H1 (cell line): Measurements from ENCODE around the gene RNF144A. TPM values are rescaled to one million over a fixed set of nuclear protein-coding genes. Genes with fewer than 3 reads are reported as not detected.

Experiments
- CTCF ChIA-PET: fragments of 300-600 bp; sonication (Branson Sonifier 250); formaldehyde crosslinking; loops from one replicate; lab custom pipeline; 2021; ENCODE audit not compliant: partially characterized antibody; lab: Charles Lee
- POLR2A ChIA-PET: fragments of 300-600 bp; sonication (Branson Sonifier 250); formaldehyde crosslinking; loops from one replicate; lab custom pipeline; 2021; ENCODE audit warnings: inconsistent platforms; ENCODE audit not compliant: partially characterized antibody; lab: Charles Lee
- DNase-seq, 2 experiments: peaks; one replicate each; pipeline versions ENCODE4 v3.0.0 to v3.0.0-alpha.2; 2010 to 2022; ENCODE audit warnings: low spot score in 2 of 2, low read depth in 1 of 2, mixed read lengths in 1 of 2
- FAIRE-seq: peaks from 2 replicates; lab custom pipeline; 2011; peaks lifted over from hg19 to GRCh38; lab: Jason Lieb, UNC
- H2AFZ ChIP-seq: 2 replicates; pipeline ENCODE4 v1.8.1; 2012; ENCODE audit warnings: low read length, inconsistent platforms
- H2AK5ac ChIP-seq: 2 replicates; pipeline ENCODE4 v1.6.1; 2013; ENCODE audit warnings: low read depth, low read length
- H2BK120ac ChIP-seq: replicated peaks from 2 replicates; pipeline ENCODE3; 2013; ENCODE audit warnings: low read depth, low read length, inconsistent platforms
- H2BK12ac ChIP-seq: 2 replicates; pipeline ENCODE4 v1.6.1; 2013; ENCODE audit warnings: low read depth, low read length
- H2BK15ac ChIP-seq: 2 replicates; pipeline ENCODE4 v1.6.1; 2013; ENCODE audit warnings: low read length
- H2BK20ac ChIP-seq: 2 replicates; pipeline ENCODE4 v1.6.1; 2013; ENCODE audit warnings: low read length
- H2BK5ac ChIP-seq: 2 replicates; pipeline ENCODE4 v1.6.1; 2013; ENCODE audit warnings: low read depth, low read length
- H3K14ac ChIP-seq: 2 replicates; pipeline ENCODE4 v1.6.1; 2013; ENCODE audit warnings: inconsistent platforms; ENCODE audit not compliant: insufficient read length
- H3K18ac ChIP-seq: 2 replicates; pipeline ENCODE4 v1.6.1; 2013; ENCODE audit warnings: low read length; ENCODE audit errors: extremely low read depth
- H3K23ac ChIP-seq: 2 replicates; pipeline ENCODE4 v1.6.1; 2013; ENCODE audit warnings: inconsistent platforms; ENCODE audit not compliant: insufficient read length
- H3K23me2 ChIP-seq: 2 replicates; pipeline ENCODE4 v1.6.1; 2013; ENCODE audit warnings: low read depth, low read length
- H3K27ac ChIP-seq: 2 replicates; pipeline ENCODE4 v1.6.1; 2011; ENCODE audit warnings: low read depth, low read length, inconsistent platforms
- H3K27me3 ChIP-seq, 4 experiments: replicated peaks in 1 of 4; 1 replicate in 1 of 4; 2 replicates in 3 of 4; pipeline versions ENCODE4 v1.6.1 to v1.8.1; 2011 to 2013; ENCODE audit warnings: low read length in 3 of 4, mild to moderate bottlenecking in 3 of 4, inconsistent platforms in 2 of 4, mixed read lengths in 2 of 4, moderate library complexity in 1 of 4; ENCODE audit not compliant: control insufficient read depth in 3 of 4, insufficient read depth in 3 of 4; ENCODE audit errors: extremely low read depth in 1 of 4
- H3K36me3 ChIP-seq, 4 experiments: 2 replicates each; pipeline versions ENCODE4 v1.6.1 to v1.8.1; 2011 to 2013; ENCODE audit warnings: mild to moderate bottlenecking in 4 of 4, low read length in 3 of 4, moderate library complexity in 2 of 4, control low read depth in 1 of 4, inconsistent platforms in 1 of 4; ENCODE audit not compliant: insufficient read depth in 4 of 4, control insufficient read depth in 2 of 4
- H3K4ac ChIP-seq: replicated peaks from 2 replicates; pipeline ENCODE3; 2013; ENCODE audit warnings: low read length, low read depth, mixed read lengths, inconsistent platforms; ENCODE audit not compliant: insufficient read length
- H3K4me1 ChIP-seq, 4 experiments: replicated peaks in 1 of 4; 1 replicate in 1 of 4; 2 replicates in 3 of 4; pipeline versions ENCODE4 v1.6.1 to v1.8.1; 2011 to 2013; ENCODE audit warnings: low read length in 3 of 4, inconsistent platforms in 2 of 4, mixed read lengths in 1 of 4; ENCODE audit not compliant: insufficient read depth in 4 of 4, control insufficient read depth in 3 of 4
- H3K4me2 ChIP-seq, 2 experiments: 2 replicates each; pipeline versions ENCODE4 v1.6.1 to v1.8.1; 2011 to 2013; ENCODE audit warnings: low read depth in 2 of 2, low read length in 2 of 2, control low read depth in 1 of 2, inconsistent platforms in 1 of 2, mild to moderate bottlenecking in 1 of 2; ENCODE audit not compliant: insufficient read depth in 1 of 2
- H3K4me3 ChIP-seq, 4 experiments: fragments of 200-600, 300-600 bp in 1 of 4; sonication (generic), shearing (Covaris generic), sonication (Bioruptor Twin) in 1 of 4; 2 replicates each; pipeline versions ENCODE4 v1.5.1 to v1.8.1; 2011 to 2016; ENCODE audit warnings: low read length in 4 of 4, low read depth in 3 of 4, control low read depth in 2 of 4, inconsistent platforms in 2 of 4, mild to moderate bottlenecking in 2 of 4, mixed read lengths in 1 of 4, moderate library complexity in 1 of 4; ENCODE audit not compliant: insufficient read depth in 2 of 4; ENCODE audit errors: extremely low read depth in 1 of 4
- H3K56ac ChIP-seq: replicated peaks from 2 replicates; pipeline ENCODE3; 2013; ENCODE audit warnings: low read depth, mild to moderate bottlenecking, mixed read lengths, low read length, inconsistent platforms; ENCODE audit not compliant: insufficient read length
- H3K79me1 ChIP-seq: 2 replicates; pipeline ENCODE4 v1.6.1; 2013; ENCODE audit warnings: low read depth, low read length, control low read depth
- H3K79me2 ChIP-seq, 2 experiments: 2 replicates each; pipeline versions ENCODE4 v1.6.1 to v1.8.1; 2012 to 2013; ENCODE audit warnings: low read length in 2 of 2, mild to moderate bottlenecking in 2 of 2, inconsistent platforms in 1 of 2; ENCODE audit not compliant: insufficient read depth in 2 of 2, control insufficient read depth in 1 of 2
- H3K9ac ChIP-seq, 4 experiments: replicated peaks in 1 of 4; 1 replicate in 1 of 4; 2 replicates in 3 of 4; pipeline versions ENCODE4 v1.6.1 to v1.8.1; 2011 to 2013; ENCODE audit warnings: low read depth in 3 of 4, low read length in 3 of 4, control low read depth in 2 of 4, mild to moderate bottlenecking in 2 of 4, moderate library complexity in 2 of 4, inconsistent platforms in 1 of 4; ENCODE audit errors: extremely low read depth in 1 of 4
- H3K9me3 ChIP-seq, 2 experiments: 2 replicates each; pipeline versions ENCODE4 v1.6.1 to v1.8.1; 2012 to 2013; ENCODE audit warnings: mild to moderate bottlenecking in 2 of 2, moderate library complexity in 2 of 2, control low read depth in 1 of 2, inconsistent platforms in 1 of 2, low read depth in 1 of 2, low read length in 1 of 2, mixed read lengths in 1 of 2; ENCODE audit not compliant: insufficient read depth in 2 of 2
- H4K20me1 ChIP-seq, 2 experiments: replicated peaks in 1 of 2; 2 replicates each; pipeline versions ENCODE3 to v1.8.1; 2011 to 2013; ENCODE audit warnings: inconsistent platforms in 2 of 2, low read length in 2 of 2, mild to moderate bottlenecking in 1 of 2; ENCODE audit not compliant: insufficient read depth in 2 of 2, control insufficient read depth in 1 of 2
- H4K5ac ChIP-seq: 2 replicates; pipeline ENCODE4 v1.6.1; 2013; ENCODE audit warnings: low read length, low read depth, mixed read lengths, inconsistent platforms; ENCODE audit not compliant: insufficient read length
- H4K8ac ChIP-seq: 2 replicates; pipeline ENCODE4 v1.8.0; 2013; ENCODE audit warnings: mild to moderate bottlenecking, moderate library complexity, low read length, inconsistent platforms; ENCODE audit not compliant: insufficient read depth; ENCODE audit errors: extremely low read depth
- H4K91ac ChIP-seq: replicated peaks from 2 replicates; pipeline ENCODE3; 2013; ENCODE audit warnings: low read length, mixed read lengths, inconsistent platforms; ENCODE audit not compliant: insufficient read length
- ASH2L ChIP-seq: fragments of 200-600, 300-600 bp; sonication (generic); IDR thresholded peaks from one replicate; pipeline ENCODE4 v1.7.1; 2017; ENCODE audit warnings: low read length
- BCL11A ChIP-seq, 2 experiments: IDR thresholded peaks; one replicate each; pipeline ENCODE4 v1.6.1; 2011; ENCODE audit warnings: low read depth in 2 of 2, low read length in 2 of 2, mild to moderate bottlenecking in 2 of 2
- BRCA1 ChIP-seq: IDR thresholded peaks from 2 replicates; pipeline ENCODE4 v1.6.1; 2012; ENCODE audit warnings: low read depth, low read length, improper control_type of control experiment
- CBX8 ChIP-seq: fragments of 300-800, 300-1000 bp; sonication (generic); IDR thresholded peaks from 2 replicates; pipeline ENCODE4 v1.7.1; 2016; ENCODE audit warnings: low read depth, low read length, borderline replicate concordance
- CREB1 ChIP-seq: IDR thresholded peaks from 2 replicates; pipeline ENCODE4 v1.6.1; 2012; ENCODE audit warnings: inconsistent platforms
- EGR1 ChIP-seq: IDR thresholded peaks from 2 replicates; pipeline ENCODE4 v1.6.1; 2011; ENCODE audit warnings: low read depth, low read length, borderline replicate concordance
- GABPA ChIP-seq: IDR thresholded peaks from 2 replicates; pipeline ENCODE4 v1.6.1; 2011; ENCODE audit warnings: mild to moderate bottlenecking, low read length, moderate library complexity, borderline replicate concordance; ENCODE audit not compliant: insufficient read depth
- JUN ChIP-seq: IDR thresholded peaks from 2 replicates; pipeline ENCODE4 v1.6.1; 2011; ENCODE audit warnings: low read depth, mild to moderate bottlenecking, improper control_type of control experiment, low read length
- RAD21 ChIP-seq, 2 experiments: IDR thresholded peaks in 1 of 2; conservative IDR thresholded peaks in 1 of 2; 2 replicates each; pipeline ENCODE4 v1.6.1; 2011; ENCODE audit warnings: low read depth in 2 of 2, low read length in 2 of 2, improper control_type of control experiment in 1 of 2, inconsistent platforms in 1 of 2, mild to moderate bottlenecking in 1 of 2, moderate library complexity in 1 of 2
- SIN3A ChIP-seq, 2 experiments: IDR thresholded peaks in 1 of 2; conservative IDR thresholded peaks in 1 of 2; 2 replicates each; pipeline ENCODE4 v1.6.1; 2011 to 2012; ENCODE audit warnings: low read length in 2 of 2, improper control_type of control experiment in 1 of 2, low read depth in 1 of 2, mild to moderate bottlenecking in 1 of 2
- SRF ChIP-seq: IDR thresholded peaks from 2 replicates; pipeline ENCODE4 v1.6.1; 2011; ENCODE audit warnings: mild to moderate bottlenecking, low read depth, low read length, moderate library complexity
- TAF7 ChIP-seq: optimal IDR thresholded peaks from 2 replicates; pipeline ENCODE3; 2011; ENCODE audit warnings: low read depth, mild to moderate bottlenecking, inconsistent platforms, low read length, moderate library complexity, borderline replicate concordance
- TBP ChIP-seq: IDR thresholded peaks from 2 replicates; pipeline ENCODE4 v1.6.1; 2011; ENCODE audit warnings: low read depth, low read length, improper control_type of control experiment
- WGBS, 2 experiments: shearing (Covaris generic) in 1 of 2; methylation state at CpG; one replicate each; pipeline versions ENCODE4 v1.1.6 to v1.1.7; 2013 to 2015; ENCODE audit warnings: low lambda C conversion rate in 2 of 2, mixed read lengths in 2 of 2, inconsistent platforms in 1 of 2, low coverage in 1 of 2, missing lambda C conversion rate in 1 of 2; ENCODE audit not compliant: insufficient replicate concordance in 2 of 2, insufficient coverage in 1 of 2, insufficient read length in 1 of 2; ENCODE audit errors: extremely low coverage in 1 of 2, missing lambda C conversion rate in 1 of 2; 5-methylcytosine and 5-hydroxymethylcytosine counted together
- polyA plus RNA-seq, 7 experiments: library from polyadenylated mRNA; depleted of rRNA in 3 of 7; stranded (reverse) in 5 of 7; unstranded in 2 of 7; fragments of >200 nt in 5 of 7; fragments of 200-250 nt in 2 of 7; gene quantifications; 1 replicate in 5 of 7; 2 replicates in 1 of 7; 4 replicates in 1 of 7; pipeline versions ENCODE4 v1.2.1 to v1.2.3, GENCODE V29; 2011 to 2013; ENCODE audit warnings: missing spikeins in 2 of 7, mixed read lengths in 2 of 7
- total RNA-seq: library from RNA; stranded (reverse); fragmentation: NEBNext Ultra II Directional; extraction: Animal tissue kit (Norgen Biotek cat#: 25700); gene quantifications from 2 replicates; pipeline ENCODE4 v1.2.1, GENCODE V29; 2021

RNF144A gene
- total and polyA plus RNA-seq, 2 of the 8 experiments (the other 6 are each of a cell fraction or from before 2014, with no cell fraction given) = 14.0 to 15.0 TPM

- H3K4me1 ChIP-seq = peaks cover 3 to 12% (median 7%) of the 10 kb centered on the region in 4 experiments; a peak in 6 of 7 replicates
- H3K79me1 ChIP-seq = no peaks in the 10 kb centered on the region
- no peak overlapping the region for H2BK15ac ChIP-seq
- FAIRE-seq (no peak), DNase-seq (no peak)
- no peak overlapping the region for H2AFZ ChIP-seq
- H4K91ac ChIP-seq = no peak overlapping the region
- no peak overlapping the region for H3K56ac ChIP-seq
- H3K4ac ChIP-seq = no peak overlapping the region
- no peak overlapping the region for H2BK120ac ChIP-seq
- H3K14ac ChIP-seq = no peak overlapping the region
- peaks cover 0 to 12% (median under 1%) of the 10 kb centered on the region in 4 experiments; a peak in 2 of 7 replicates for H3K27me3 ChIP-seq
- H4K5ac ChIP-seq = no peak overlapping the region
- H3K18ac ChIP-seq = no peak overlapping the region
- no peak overlapping the region for H4K8ac ChIP-seq
- peaks cover 8% of the 10 kb centered on the region for H3K23me2 ChIP-seq
- CTCF ChIA-PET = interaction anchor here (1.4 to 11.8 kb wide), 3 partner anchors 13 to 102 kb away, joined by 4 to 94 read pairs (median 22); no protein-coding TSS in a partner anchor
- H2BK12ac ChIP-seq = no peak overlapping the region
- H3K27ac ChIP-seq = no peak overlapping the region
- H3K4me2 ChIP-seq = no peak overlapping the region
- no peaks in the 10 kb centered on the region for H3K36me3 ChIP-seq
- no peak overlapping the region for H2BK5ac ChIP-seq
- H3K79me2 ChIP-seq = no peaks in the 10 kb centered on the region
- H4K20me1 ChIP-seq = no peaks in the 10 kb centered on the region
- H3K23ac ChIP-seq = no peak overlapping the region
- H3K9ac ChIP-seq = no peak overlapping the region
- H2BK20ac ChIP-seq = no peak overlapping the region
- H3K4me3 ChIP-seq = no peak overlapping the region
- POLR2A ChIA-PET = no interaction called here
- no peaks in the 10 kb centered on the region for H3K9me3 ChIP-seq
- WGBS, 2 experiments = 90% methylated on average over 9 of the region's 9 CpGs; no CpG with 5 or more reads in 1 of the 2 experiments
- H2AK5ac ChIP-seq = no peak overlapping the region
- no peak for TF ChIP-seq SRF
- no peak for TF ChIP-seq CBX8
- TF ChIP-seq ASH2L = no peak
- TF ChIP-seq SIN3A (conservative IDR thresholded peaks at IDR 0.05 in 1 of 2, IDR thresholded peaks at IDR 0.05 in 1 of 2; ENCODE audit: low read depth in 1 of 2, low read length in 2 of 2) = no peak
- no peak for TF ChIP-seq TBP
- no peak for TF ChIP-seq BRCA1
- TF ChIP-seq CREB1 = no peak
- no peak for TF ChIP-seq GABPA
- no peak for TF ChIP-seq JUN
- no peak for TF ChIP-seq BCL11A (IDR thresholded peaks at IDR 0.05; ENCODE audit: low read depth in 2 of 2, low read length in 2 of 2)
- no peak for TF ChIP-seq EGR1
- TF ChIP-seq TAF7 = no peak
- TF ChIP-seq RAD21 (IDR thresholded peaks at IDR 0.05 in 1 of 2, conservative IDR thresholded peaks at IDR 0.05 in 1 of 2; ENCODE audit: low read depth in 2 of 2, low read length in 2 of 2) = no peak
These were observed 3.6 kb upstream of the RNF144A start for GRCh38 chr2:6913415-6914157.
